ENCODE data around the gene GSTA3.
"Not testable (repeated sequence)": the region's sequence is repeated elsewhere in the genome, so short reads cannot be mapped to it uniquely, and the experiment has no call there.

Gene GSTA3

GRCh38 chr6:52881996-52882841 lies 27.3 kb downstream of the GSTA3 start:
- peak overlapping the region; percentile 62; the same call in 1 of the 2 replicates for H3K9ac ChIP-seq (ENCODE audit: low read depth, low read length)
- H3K9me3 ChIP-seq (ENCODE audit: insufficient read depth, low read depth, low read length): no peaks in the 10 kb centered on the region
- no peaks in the 10 kb centered on the region for H3K27me3 ChIP-seq (ENCODE audit: insufficient read depth, low read length)
- H3K4me1 ChIP-seq (ENCODE audit: insufficient read depth, low read length): no peaks in the 10 kb centered on the region
- WGBS: 29% methylated on average over 13 of the region's 18 CpGs
- no peaks in the 10 kb centered on the region for H3K36me3 ChIP-seq (ENCODE audit: insufficient read depth, low read length)
- H3K4me3 ChIP-seq (ENCODE audit: low read length): peak overlapping the region; percentile 57
- H3K27ac ChIP-seq (ENCODE audit: low read depth, low read length): no peak overlapping the region

GRCh38 chr6:52881662-52881995 lies 27.9 kb downstream of the GSTA3 start:
- H3K27me3 ChIP-seq (ENCODE audit: insufficient read depth, low read length): no peaks in the 10 kb centered on the region
- H3K27ac ChIP-seq (ENCODE audit: low read depth, low read length): no peak overlapping the region
- H3K4me1 ChIP-seq (ENCODE audit: insufficient read depth, low read length): no peaks in the 10 kb centered on the region
- H3K9ac ChIP-seq (ENCODE audit: low read depth, low read length): no peak overlapping the region
- H3K4me3 ChIP-seq (ENCODE audit: low read length): peak overlapping the region; percentile 57; the same call in 1 of the 2 replicates
- no peaks in the 10 kb centered on the region for H3K36me3 ChIP-seq (ENCODE audit: insufficient read depth, low read length)
- WGBS: 90% methylated on average over 4 of the region's 4 CpGs
- no peaks in the 10 kb centered on the region for H3K9me3 ChIP-seq (ENCODE audit: insufficient read depth, low read depth, low read length)

GRCh38 chr6:52877786-52878185 lies 31.7 kb downstream of the GSTA3 start:
- Histone ChIP-seq H3K4me1 (ENCODE audit: insufficient read depth, low read length) (no peaks in the 10 kb centered on the region), H3K27me3 (ENCODE audit: insufficient read depth, low read length) (no peaks in the 10 kb centered on the region), H3K9ac (ENCODE audit: low read depth, low read length) (no peak overlapping the region), H3K4me3 (ENCODE audit: low read length) (no peak overlapping the region), H3K27ac (ENCODE audit: low read depth, low read length) (no peak overlapping the region), H3K9me3 (ENCODE audit: insufficient read depth, low read depth, low read length) (no peaks in the 10 kb centered on the region), H3K36me3 (ENCODE audit: insufficient read depth, low read length) (no peaks in the 10 kb centered on the region)
- 96% methylated on average over 2 of the region's 2 CpGs for WGBS

GRCh38 chr6:52877168-52877567 lies 32.3 kb downstream of the GSTA3 start:
- Histone ChIP-seq H3K27me3 (ENCODE audit: insufficient read depth, low read length) (no peaks in the 10 kb centered on the region), H3K27ac (ENCODE audit: low read depth, low read length) (no peak overlapping the region), H3K9me3 (ENCODE audit: insufficient read depth, low read depth, low read length) (no peaks in the 10 kb centered on the region), H3K4me1 (ENCODE audit: insufficient read depth, low read length) (no peaks in the 10 kb centered on the region), H3K4me3 (ENCODE audit: low read length) (no peak overlapping the region), H3K9ac (ENCODE audit: low read depth, low read length) (no peak overlapping the region), H3K36me3 (ENCODE audit: insufficient read depth, low read length) (no peaks in the 10 kb centered on the region)
- WGBS: 88% methylated on average over 2 of the region's 3 CpGs

DNA sequence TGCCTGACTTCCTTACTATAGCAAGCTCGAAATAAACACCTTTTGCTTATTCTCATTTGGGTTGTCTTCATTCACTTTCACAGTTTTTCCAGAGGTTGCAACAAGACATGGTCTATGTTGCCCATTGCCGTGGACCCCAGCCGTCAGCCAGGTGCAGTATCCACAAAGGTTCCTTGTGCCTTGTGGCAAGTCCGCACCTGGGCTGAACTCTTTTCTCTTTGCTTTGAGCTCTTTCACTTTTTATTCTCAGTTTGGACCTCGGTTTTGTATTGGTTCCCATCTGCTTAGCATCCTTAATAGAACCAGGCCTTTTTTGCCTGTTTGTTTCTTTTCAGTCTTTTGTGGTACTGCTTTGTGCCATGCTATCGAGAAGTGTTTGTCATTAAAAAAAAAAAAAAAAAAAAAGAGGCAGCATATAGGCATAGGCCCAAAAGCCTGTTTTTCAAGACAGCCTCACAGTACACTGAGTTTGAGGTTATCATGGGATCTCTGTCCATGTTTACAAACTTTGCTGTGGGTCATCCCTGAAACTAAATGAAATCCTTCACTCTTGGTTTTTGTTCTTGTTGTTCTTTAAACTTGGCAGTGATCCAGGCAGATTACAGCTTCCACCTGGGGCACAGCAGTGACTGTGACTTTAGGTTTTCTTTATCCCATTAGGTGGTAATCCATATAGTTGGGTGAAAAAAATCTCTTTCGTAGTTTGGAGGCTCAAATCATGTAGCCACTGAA lies 33.3 kb downstream of the GSTA3 start:
- Histone ChIP-seq H3K4me1 (ENCODE audit: insufficient read depth, low read length) (no peaks in the 10 kb centered on the region), H3K4me3 (ENCODE audit: low read length) (no peak overlapping the region), H3K27me3 (ENCODE audit: insufficient read depth, low read length) (no peaks in the 10 kb centered on the region), H3K9ac (ENCODE audit: low read depth, low read length) (no peak overlapping the region), H3K9me3 (ENCODE audit: insufficient read depth, low read depth, low read length) (no peaks in the 10 kb centered on the region), H3K36me3 (ENCODE audit: insufficient read depth, low read length) (no peaks in the 10 kb centered on the region), H3K27ac (ENCODE audit: low read depth, low read length) (no peak overlapping the region)
- WGBS: 93% methylated on average over 7 of the region's 7 CpGs

- WGBS: 88% methylated on average over 4 of the region's 4 CpGs
- Histone ChIP-seq H3K27ac (ENCODE audit: low read depth, low read length) (no peak overlapping the region), H3K9ac (ENCODE audit: low read depth, low read length) (no peak overlapping the region), H3K27me3 (ENCODE audit: insufficient read depth, low read length) (no peaks in the 10 kb centered on the region), H3K36me3 (ENCODE audit: insufficient read depth, low read length) (no peaks in the 10 kb centered on the region), H3K9me3 (ENCODE audit: insufficient read depth, low read depth, low read length) (no peaks in the 10 kb centered on the region), H3K4me3 (ENCODE audit: low read length) (no peak overlapping the region), H3K4me1 (ENCODE audit: insufficient read depth, low read length) (peaks cover 7% of the 10 kb centered on the region; the same call in 1 of the 2 replicates)
Measured at GRCh38 chr6:52872031-52872430, 37.5 kb downstream of the GSTA3 start.

- H3K9me3 ChIP-seq (ENCODE audit: insufficient read depth, low read depth, low read length): no peaks in the 10 kb centered on the region
- H3K27ac ChIP-seq (ENCODE audit: low read depth, low read length): no peak overlapping the region
- no peak overlapping the region for H3K9ac ChIP-seq (ENCODE audit: low read depth, low read length)
- H3K36me3 ChIP-seq (ENCODE audit: insufficient read depth, low read length): no peaks in the 10 kb centered on the region
- peaks cover 7% of the 10 kb centered on the region; the same call in 1 of the 2 replicates for H3K4me1 ChIP-seq (ENCODE audit: insufficient read depth, low read length)
- H3K4me3 ChIP-seq (ENCODE audit: low read length): no peak overlapping the region
- no peaks in the 10 kb centered on the region for H3K27me3 ChIP-seq (ENCODE audit: insufficient read depth, low read length)
- WGBS: 97% methylated on average over 3 of the region's 3 CpGs
Measured at GRCh38 chr6:52871621-52872020, 37.9 kb downstream of the GSTA3 start.

GRCh38 chr6:52870335-52871091 lies 39.0 kb downstream of the GSTA3 start:
- not testable (repeated sequence) for H3K9ac ChIP-seq (ENCODE audit: low read depth, low read length); H3K9me3 ChIP-seq (ENCODE audit: insufficient read depth, low read depth, low read length); H3K27me3 ChIP-seq (ENCODE audit: insufficient read depth, low read length); H3K4me3 ChIP-seq (ENCODE audit: low read length); H3K36me3 ChIP-seq (ENCODE audit: insufficient read depth, low read length); H3K27ac ChIP-seq (ENCODE audit: low read depth, low read length); H3K4me1 ChIP-seq (ENCODE audit: insufficient read depth, low read length)
- WGBS: 90% methylated on average over 2 of the region's 3 CpGs

DNA sequence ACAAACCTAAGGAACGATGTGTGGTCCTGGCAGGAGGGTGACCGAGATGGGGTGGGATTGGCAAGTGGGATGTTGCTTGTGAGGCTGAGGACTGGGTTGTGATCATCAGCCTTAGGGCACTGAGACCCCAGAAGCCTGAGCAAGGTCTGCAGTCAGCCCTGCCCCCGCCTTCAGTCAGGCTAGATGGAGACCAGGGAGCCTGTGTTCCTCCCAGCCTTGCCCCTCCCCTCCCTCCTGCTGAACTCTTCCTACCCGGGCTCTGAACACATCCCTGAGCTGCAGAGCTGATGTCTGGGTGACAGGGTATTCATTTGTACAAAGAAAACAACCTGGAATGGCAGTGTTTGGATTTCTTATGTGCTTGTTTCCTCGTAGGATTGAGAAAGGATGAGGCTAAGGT lies 40.6 kb downstream of the GSTA3 start:
- not testable (repeated sequence) for H3K27me3 ChIP-seq (ENCODE audit: insufficient read depth, low read length); H3K9ac ChIP-seq (ENCODE audit: low read depth, low read length); H3K4me3 ChIP-seq (ENCODE audit: low read length); H3K27ac ChIP-seq (ENCODE audit: low read depth, low read length); H3K9me3 ChIP-seq (ENCODE audit: insufficient read depth, low read depth, low read length); H3K36me3 ChIP-seq (ENCODE audit: insufficient read depth, low read length); H3K4me1 ChIP-seq (ENCODE audit: insufficient read depth, low read length)
- 65% methylated on average over 5 of the region's 5 CpGs for WGBS

GRCh38 chr6:52868240-52868639 lies 41.3 kb downstream of the GSTA3 start:
- WGBS: 100% methylated on average over 1 of the region's 1 CpG
- H3K4me1 ChIP-seq (ENCODE audit: insufficient read depth, low read length): peaks cover 7% of the 10 kb centered on the region; the same call in 1 of the 2 replicates

GRCh38 chr6:52861151-52861550 lies 48.3 kb downstream of the GSTA3 start:
- not testable (repeated sequence) for H3K9ac ChIP-seq (ENCODE audit: low read depth, low read length); H3K27me3 ChIP-seq (ENCODE audit: insufficient read depth, low read length); H3K4me3 ChIP-seq (ENCODE audit: low read length); H3K9me3 ChIP-seq (ENCODE audit: insufficient read depth, low read depth, low read length); H3K4me1 ChIP-seq (ENCODE audit: insufficient read depth, low read length); H3K36me3 ChIP-seq (ENCODE audit: insufficient read depth, low read length); H3K27ac ChIP-seq (ENCODE audit: low read depth, low read length)
- WGBS: 49% methylated on average over 7 of the region's 7 CpGs

More at GRCh38 chr6:52868240-52868639, 41.3 kb downstream of the GSTA3 start:
- H3K27me3 ChIP-seq (ENCODE audit: insufficient read depth, low read length): no peaks in the 10 kb centered on the region
- H3K9ac ChIP-seq (ENCODE audit: low read depth, low read length): no peak overlapping the region
- H3K4me3 ChIP-seq (ENCODE audit: low read length): no peak overlapping the region
- no peak overlapping the region for H3K27ac ChIP-seq (ENCODE audit: low read depth, low read length)
- no peaks in the 10 kb centered on the region for H3K9me3 ChIP-seq (ENCODE audit: insufficient read depth, low read depth, low read length)
- no peaks in the 10 kb centered on the region for H3K36me3 ChIP-seq (ENCODE audit: insufficient read depth, low read length)
